NCI-H774 (cell line): Measurements from ENCODE around the gene CNTNAP2.
"Not testable (repeated sequence)": the region's sequence is repeated elsewhere in the genome, so short reads cannot be mapped to it uniquely, and the experiment has no call there.

ENCODE experiments used
- DNase-seq: peaks from one replicate; lab custom pipeline; 2025; lab: John Stamatoyannopoulos, UW

The CNTNAP2 gene

GRCh38 chr7:146889806-146890555 is 773.4 kb downstream of the CNTNAP2 start:
- DNase-seq = no peak

- DNase-seq = no peak
These were observed 775.5 kb downstream of the CNTNAP2 start for GRCh38 chr7:146892151-146892550.

- DNase-seq = no peak
These were observed 778.3 kb downstream of the CNTNAP2 start for GRCh38 chr7:146894927-146895326.

GRCh38 chr7:146902266-146902665 is 785.7 kb downstream of the CNTNAP2 start:
- no peak for DNase-seq

- no peak for DNase-seq
These were observed 786.1 kb downstream of the CNTNAP2 start for GRCh38 chr7:146902728-146903127.

- DNase-seq = not testable (repeated sequence)
These were observed 789.1 kb downstream of the CNTNAP2 start for GRCh38 chr7:146905746-146906145.

GRCh38 chr7:146922782-146923181 is 806.2 kb downstream of the CNTNAP2 start:
- no peak for DNase-seq

- no peak for DNase-seq
These were observed 810.2 kb downstream of the CNTNAP2 start for GRCh38 chr7:146926841-146927240.

- DNase-seq = no peak
These were observed 821.2 kb downstream of the CNTNAP2 start for GRCh38 chr7:146937836-146938235.

GRCh38 chr7:146943483-146943882 is 826.9 kb downstream of the CNTNAP2 start:
- peak; percentile 39 for DNase-seq

GRCh38 chr7:146948703-146949102 is 832.1 kb downstream of the CNTNAP2 start:
- DNase-seq = no peak

- peak; percentile 79 for DNase-seq
These were observed 839.7 kb downstream of the CNTNAP2 start for GRCh38 chr7:146956321-146956720.

GRCh38 chr7:146956853-146957252 is 840.3 kb downstream of the CNTNAP2 start:
- peak; percentile 78 for DNase-seq

- DNase-seq = peak; percentile 69
These were observed 844.3 kb downstream of the CNTNAP2 start for GRCh38 chr7:146960773-146961391.

- DNase-seq = no peak
These were observed 845.0 kb downstream of the CNTNAP2 start for GRCh38 chr7:146961617-146962016.

- DNase-seq = no peak
These were observed 849.7 kb downstream of the CNTNAP2 start for GRCh38 chr7:146966274-146966673.

- no peak for DNase-seq
These were observed 865.9 kb downstream of the CNTNAP2 start for GRCh38 chr7:146982482-146982881.

GRCh38 chr7:146991596-146991995 is 875.0 kb downstream of the CNTNAP2 start:
- DNase-seq = no peak

GRCh38 chr7:146993764-146994163 is 877.2 kb downstream of the CNTNAP2 start:
- no peak for DNase-seq

GRCh38 chr7:147008530-147008929 is 891.9 kb downstream of the CNTNAP2 start:
- DNase-seq = no peak

- DNase-seq = no peak
These were observed 896.1 kb downstream of the CNTNAP2 start for GRCh38 chr7:147012666-147013065.

- no peak for DNase-seq
These were observed 897.2 kb downstream of the CNTNAP2 start for GRCh38 chr7:147013825-147014224.

GRCh38 chr7:147014286-147014955 is 897.8 kb downstream of the CNTNAP2 start:
- DNase-seq = no peak
